ENCODE results near the gene TENM3.

GRCh38 chr4:182648766-182649165 lies 405.6 kb downstream of the TENM3 start:
- TF ChIP-seq CTCF (IDR thresholded peaks at IDR 0.05; ENCODE audit: extremely low read depth in 1 of 2, insufficient read depth in 1 of 2, low read depth in 1 of 2, low read length in 2 of 2): no peak
- TF ChIP-seq POLR2A (IDR thresholded peaks at IDR 0.05; ENCODE audit: low read depth, low read length): no peak
- no peak for TF ChIP-seq FOS (IDR thresholded peaks at IDR 0.05; ENCODE audit: borderline replicate concordance, insufficient read depth, low read length)
- TF ChIP-seq JUN (IDR thresholded peaks at IDR 0.05; ENCODE audit: borderline replicate concordance, insufficient read depth, insufficient read length, low read depth): no peak
- TF ChIP-seq POLR2AphosphoS5 (IDR thresholded peaks at IDR 0.05; ENCODE audit: insufficient read depth, low read depth, low read length): no peak
- TF ChIP-seq MAX (IDR thresholded peaks at IDR 0.05; ENCODE audit: insufficient read depth, insufficient read length): no peak
